DOHH2 (cell line): ENCODE results near the gene OTC.

Experiments
- H3F3A ChIP-seq: fragments of 200-600 bp; sonication (generic), shearing (Covaris generic); 2 replicates; pipeline ENCODE4 v1.6.0; 2016; ENCODE audit warnings: antibody characterized with exemption, mild to moderate bottlenecking; ENCODE audit not compliant: control insufficient read depth, insufficient read depth
- H3K27ac ChIP-seq: fragments of 200-600 bp; sonication (generic); 2 replicates; pipeline ENCODE4 v1.5.1; 2014; ENCODE audit warnings: low read depth, mild to moderate bottlenecking, low read length, moderate library complexity
- H3K27me3 ChIP-seq: fragments of 200-600 bp; sonication (generic); 2 replicates; pipeline ENCODE4 v1.6.1; 2014; ENCODE audit warnings: mild to moderate bottlenecking, low read length, mixed read lengths; ENCODE audit not compliant: control insufficient read depth
- H3K36me3 ChIP-seq: fragments of 200-600 bp; sonication (generic); 2 replicates; pipeline ENCODE4 v1.6.1; 2014; ENCODE audit warnings: mild to moderate bottlenecking, low read length, moderate library complexity, mixed read lengths; ENCODE audit not compliant: control insufficient read depth
- H3K4me1 ChIP-seq: fragments of 200-600 bp; sonication (generic); 2 replicates; pipeline ENCODE4 v1.6.1; 2014; ENCODE audit warnings: mild to moderate bottlenecking, low read length, mixed read lengths; ENCODE audit not compliant: control insufficient read depth
- H3K4me2 ChIP-seq: fragments of 200-600 bp; sonication (generic); 2 replicates; pipeline ENCODE4 v1.6.0; 2014; ENCODE audit warnings: mild to moderate bottlenecking, low read length, moderate library complexity
- H3K4me3 ChIP-seq: fragments of 200-600 bp; sonication (generic); 2 replicates; pipeline ENCODE4 v1.5.1; 2014; ENCODE audit warnings: mild to moderate bottlenecking, low read length, mixed read lengths
- H3K79me2 ChIP-seq: fragments of 200-600 bp; sonication (generic); 2 replicates; pipeline ENCODE4 v1.6.1; 2014; ENCODE audit warnings: mild to moderate bottlenecking, low read length, mixed read lengths; ENCODE audit not compliant: control insufficient read depth
- H3K9me2 ChIP-seq: fragments of 200-600 bp; sonication (generic); replicated peaks from 2 replicates; pipeline ENCODE4 v1.6.1; 2014; ENCODE audit warnings: mild to moderate bottlenecking, low read length, mixed read lengths; ENCODE audit not compliant: control insufficient read depth
- H3K9me3 ChIP-seq: fragments of 200-600 bp; sonication (generic); 2 replicates; pipeline ENCODE4 v1.6.1; 2014; ENCODE audit warnings: antibody characterized with exemption, low read length, mixed read lengths; ENCODE audit not compliant: control insufficient read depth, insufficient read depth
- H4K20me1 ChIP-seq: fragments of 200-600 bp; sonication (generic); 2 replicates; pipeline ENCODE4 v1.6.0; 2014; ENCODE audit warnings: low read depth, mild to moderate bottlenecking, antibody characterized with exemption, low read length, moderate library complexity; ENCODE audit not compliant: control insufficient read depth, insufficient read depth
- CTCF ChIP-seq: fragments of 200-600 bp; sonication (generic); IDR thresholded peaks from one replicate; pipeline ENCODE4 v1.5.1; 2014; ENCODE audit warnings: antibody characterized with exemption, mild to moderate bottlenecking, low read depth, low read length; ENCODE audit not compliant: poor library complexity, severe bottlenecking
- EZH2phosphoT487 ChIP-seq: fragments of 200-600 bp; sonication (generic); IDR thresholded peaks from 2 replicates; pipeline ENCODE4 v1.6.1; 2017; ENCODE audit warnings: borderline replicate concordance, mild to moderate bottlenecking, antibody characterized with exemption, low read length, moderate library complexity, mixed read lengths

The OTC gene

DNA sequence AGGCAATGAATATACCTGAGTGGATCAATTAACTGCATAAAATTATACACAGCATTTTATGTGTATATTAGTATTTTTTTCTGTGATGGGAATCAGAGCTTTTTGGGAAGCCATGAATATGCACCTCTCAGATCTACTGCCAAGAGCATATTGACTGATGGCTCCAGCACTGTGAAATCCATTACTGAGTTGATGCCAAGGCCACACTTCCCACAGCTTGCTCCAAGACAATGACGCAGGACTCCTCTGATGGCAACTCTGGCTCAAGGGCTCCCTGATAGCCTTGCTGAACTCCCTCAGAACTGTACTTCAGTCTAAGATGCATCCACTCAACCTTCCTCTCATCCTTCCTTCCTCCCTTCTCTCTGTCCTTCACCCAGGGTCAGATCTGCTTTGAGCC lies 82.7 kb downstream of the OTC start:
- H3K27ac ChIP-seq, result no peak overlapping the region
- TF ChIP-seq EZH2phosphoT487 (no peak), CTCF (no peak)
- no peaks in the 10 kb centered on the region for H3F3A ChIP-seq
- H3K9me2 ChIP-seq, result no peaks in the 10 kb centered on the region
- H4K20me1 ChIP-seq, result no peaks in the 10 kb centered on the region
- H3K9me3 ChIP-seq, result no peaks in the 10 kb centered on the region
- H3K79me2 ChIP-seq, result no peaks in the 10 kb centered on the region
- no peak overlapping the region for H3K4me3 ChIP-seq
- no peaks in the 10 kb centered on the region for H3K4me1 ChIP-seq
- H3K4me2 ChIP-seq, result no peak overlapping the region
- H3K36me3 ChIP-seq, result no peaks in the 10 kb centered on the region
- H3K27me3 ChIP-seq, result no peaks in the 10 kb centered on the region

GRCh38 chrX:38437093-38437492 lies 84.7 kb downstream of the OTC start:
- no peak overlapping the region for H3K4me3 ChIP-seq
- no peaks in the 10 kb centered on the region for H3K27me3 ChIP-seq
- no peak overlapping the region for H3K27ac ChIP-seq
- H3K4me2 ChIP-seq, result no peak overlapping the region
- H3K79me2 ChIP-seq, result no peaks in the 10 kb centered on the region
- H3K9me2 ChIP-seq, result no peaks in the 10 kb centered on the region
- H3K36me3 ChIP-seq, result no peaks in the 10 kb centered on the region
- H3F3A ChIP-seq, result no peaks in the 10 kb centered on the region
- no peaks in the 10 kb centered on the region for H4K20me1 ChIP-seq
- no peaks in the 10 kb centered on the region for H3K4me1 ChIP-seq
- TF ChIP-seq CTCF (no peak), EZH2phosphoT487 (no peak)
- H3K9me3 ChIP-seq, result no peaks in the 10 kb centered on the region

- Histone ChIP-seq H3K4me2 (no peak overlapping the region), H3K36me3 (no peaks in the 10 kb centered on the region), H3K27me3 (no peaks in the 10 kb centered on the region), H3K9me3 (no peaks in the 10 kb centered on the region), H4K20me1 (no peaks in the 10 kb centered on the region), H3K79me2 (no peaks in the 10 kb centered on the region), H3K27ac (no peak overlapping the region), H3F3A (no peaks in the 10 kb centered on the region), H3K4me3 (no peak overlapping the region), H3K9me2 (no peaks in the 10 kb centered on the region), H3K4me1 (no peaks in the 10 kb centered on the region)
- TF ChIP-seq CTCF, result no peak
- TF ChIP-seq EZH2phosphoT487, result no peak
Measured at GRCh38 chrX:38438321-38438720, 85.9 kb downstream of the OTC start.

- H3K9me2 ChIP-seq, result no peaks in the 10 kb centered on the region
- H3F3A ChIP-seq, result no peaks in the 10 kb centered on the region
- H3K9me3 ChIP-seq, result no peaks in the 10 kb centered on the region
- TF ChIP-seq CTCF (no peak), EZH2phosphoT487 (no peak)
- no peaks in the 10 kb centered on the region for H3K79me2 ChIP-seq
- no peaks in the 10 kb centered on the region for H3K4me1 ChIP-seq
- H3K27me3 ChIP-seq, result no peaks in the 10 kb centered on the region
- no peaks in the 10 kb centered on the region for H4K20me1 ChIP-seq
- H3K4me3 ChIP-seq, result no peak overlapping the region
- no peak overlapping the region for H3K4me2 ChIP-seq
- H3K36me3 ChIP-seq, result no peaks in the 10 kb centered on the region
- no peak overlapping the region for H3K27ac ChIP-seq
Measured at GRCh38 chrX:38452603-38453002, 100.2 kb downstream of the OTC start.
